Esophagus squamous epithelium (tissue), 5 donors: ENCODE results near the gene ANKRD13A. TPM values are rescaled to one million over a fixed set of nuclear protein-coding genes. Genes with fewer than 3 reads are reported as not detected.
"Not testable (repeated sequence)": the region's sequence is repeated elsewhere in the genome, so short reads cannot be mapped to it uniquely, and the experiment has no call there.

Experiments
- DNase-seq: peaks from one replicate; lab custom pipeline; 2025; lab: John Stamatoyannopoulos, UW
- H3K27ac ChIP-seq, 4 donors: fragments of 200-600 bp; sonication (generic); one replicate each; pipeline ENCODE4 v1.5.1; 2016 to 2019; ENCODE audit warnings: mild to moderate bottlenecking in 1 of 4
- H3K27me3 ChIP-seq, 4 donors: fragments of 200-600 bp; sonication (generic); 1 replicate in 3 of 4; 2 replicates in 1 of 4; pipeline versions ENCODE4 v1.5.1 to v1.6.0; 2017 to 2021; ENCODE audit warnings: antibody characterized with exemption in 1 of 4
- H3K36me3 ChIP-seq, 3 donors: fragments of 200-600 bp; sonication (generic); one replicate each; pipeline ENCODE4 v1.5.1; 2016 to 2019
- H3K4me1 ChIP-seq, 3 donors: fragments of 200-600 bp; sonication (generic); one replicate each; pipeline ENCODE4 v1.5.1; 2017 to 2019
- H3K4me3 ChIP-seq, 4 donors: fragments of 200-600 bp; sonication (generic); 1 replicate in 3 of 4; 2 replicates in 1 of 4; pipeline ENCODE4 v1.5.1; 2016 to 2019; ENCODE audit warnings: mild to moderate bottlenecking in 2 of 4, moderate library complexity in 1 of 4
- H3K9me3 ChIP-seq, 3 donors: fragments of 200-600 bp; sonication (generic); one replicate each; pipeline ENCODE4 v1.5.1; 2016 to 2019
- CTCF ChIP-seq, 6 experiments: fragments of 450-650 bp in 4 of 6; fragments of 200-600 bp in 2 of 6; sonication (generic) in 2 of 6; IDR thresholded peaks; one replicate each; pipeline ENCODE4 v1.5.1; 2016 to 2019; ENCODE audit warnings: antibody characterized with exemption in 6 of 6, mild to moderate bottlenecking in 4 of 6, moderate library complexity in 4 of 6
- POLR2A ChIP-seq, 4 donors: fragments of 450-650 bp; IDR thresholded peaks; one replicate each; pipeline ENCODE4 v1.6.1; 2017; ENCODE audit warnings: antibody characterized with exemption in 4 of 4, mild to moderate bottlenecking in 4 of 4, moderate library complexity in 3 of 4
- WGBS, 2 donors: methylation state at CpG; one replicate each; pipeline ENCODE4 v1.1.5; 2018; 5-methylcytosine and 5-hydroxymethylcytosine counted together
- intact Hi-C: fragments of 100-400 bp; cut with DNase I; formaldehyde crosslinking; loops from one replicate; pipeline ENCODE4 v1.15.0; 2022
- total RNA-seq, 4 donors: library from RNA; depleted of rRNA; stranded (reverse); fragments of >200 nt; gene quantifications; one replicate each; pipeline ENCODE4 v1.1.0, GENCODE V29; 2016
- donor health status: DM: yes; HTN: yes; CAD: no.

Gene ANKRD13A
- total RNA-seq, 4 donors from 2014 or later: 67.6 to 92.9 (median 72.8) TPM

- DNase-seq: no peak
- H3K36me3 ChIP-seq: no peaks in the 10 kb centered on the region
- 73 to 93% methylated on average over 5 to 6 of the region's 6 CpGs for WGBS, 2 donors
- no peaks in the 10 kb centered on the region for H3K27me3 ChIP-seq
- no peak overlapping the region for H3K27ac ChIP-seq
- intact Hi-C loops: no loop called here
- TF ChIP-seq CTCF (IDR thresholded peaks at IDR 0.05) (no peak), POLR2A (IDR thresholded peaks at IDR 0.05) (no peak)
- H3K9me3 ChIP-seq: no peaks in the 10 kb centered on the region
- peaks cover 0 to 27% (median 14%) of the 10 kb centered on the region in 3 donors for H3K4me1 ChIP-seq
- H3K4me3 ChIP-seq: no peak overlapping the region
Observed at GRCh38 chr12:110050927-110051326, 51.7 kb downstream of the ANKRD13A start.

GRCh38 chr12:110055375-110056352 is 56.4 kb downstream of the ANKRD13A start:
- 42 to 54% methylated on average over 7 to 10 of the region's 11 CpGs for WGBS, 2 donors
- intact Hi-C loops, H3K4me1 ChIP-seq, H3K9me3 ChIP-seq, H3K27ac ChIP-seq, H3K27me3 ChIP-seq, DNase-seq, H3K4me3 ChIP-seq, H3K36me3 ChIP-seq: not testable (repeated sequence)

GRCh38 chr12:110056643-110057042 is 57.4 kb downstream of the ANKRD13A start:
- H3K9me3 ChIP-seq: not testable (repeated sequence)

GRCh38 chr12:110058875-110059615 is 59.8 kb downstream of the ANKRD13A start:
- no peak for DNase-seq
- H3K36me3 ChIP-seq: no peaks in the 10 kb centered on the region
- no peak overlapping the region for H3K4me3 ChIP-seq
- WGBS, 2 donors: 85 to 93% methylated on average over 9 of the region's 9 CpGs
- no peaks in the 10 kb centered on the region for H3K9me3 ChIP-seq
- TF ChIP-seq CTCF (IDR thresholded peaks at IDR 0.05) (no peak), POLR2A (IDR thresholded peaks at IDR 0.05) (no peak)
- H3K27me3 ChIP-seq: no peaks in the 10 kb centered on the region
- H3K4me1 ChIP-seq: no peaks in the 10 kb centered on the region
- intact Hi-C loops: no loop called here
- no peak overlapping the region for H3K27ac ChIP-seq

More at GRCh38 chr12:110056643-110057042, 57.4 kb downstream of the ANKRD13A start:
- DNase-seq, H3K4me1 ChIP-seq, intact Hi-C loops, H3K27ac ChIP-seq, H3K36me3 ChIP-seq, H3K27me3 ChIP-seq, H3K4me3 ChIP-seq: not testable (repeated sequence)
- 66 to 75% methylated on average over 3 of the region's 3 CpGs for WGBS, 2 donors

GRCh38 chr12:110059651-110060000 is 60.4 kb downstream of the ANKRD13A start:
- DNase-seq: no peak
- no peaks in the 10 kb centered on the region for H3K27me3 ChIP-seq
- 83 to 100% methylated on average over 1 to 2 of the region's 2 CpGs for WGBS, 2 donors
- intact Hi-C loops: no loop called here
- H3K27ac ChIP-seq: no peak overlapping the region
- no peak for TF ChIP-seq CTCF (IDR thresholded peaks at IDR 0.05)
- no peak for TF ChIP-seq POLR2A (IDR thresholded peaks at IDR 0.05)
- no peaks in the 10 kb centered on the region for H3K36me3 ChIP-seq
- no peak overlapping the region for H3K4me3 ChIP-seq
- H3K4me1 ChIP-seq: no peaks in the 10 kb centered on the region
- no peaks in the 10 kb centered on the region for H3K9me3 ChIP-seq

GRCh38 chr12:110062241-110062640 is 63.0 kb downstream of the ANKRD13A start:
- Histone ChIP-seq H3K27me3 (no peaks in the 10 kb centered on the region), H3K9me3 (no peaks in the 10 kb centered on the region), H3K27ac (no peak overlapping the region), H3K36me3 (no peaks in the 10 kb centered on the region), H3K4me1 (no peaks in the 10 kb centered on the region), H3K4me3 (no peak overlapping the region)
- no peak for TF ChIP-seq CTCF (IDR thresholded peaks at IDR 0.05)
- intact Hi-C loops: no loop called here
- no peak for DNase-seq
- WGBS, 2 donors: 85 to 87% methylated on average over 2 of the region's 2 CpGs
